NOMO-1 treated with dmso at 0.1 percent for 144 hours (cell line): Measurements from ENCODE around the gene EEPD1.
A peak's percentile ranks its signal among the peaks of the same experiment; 100 is the strongest.
"Not testable (repeated sequence)": the region's sequence is repeated elsewhere in the genome, so short reads cannot be mapped to it uniquely, and the experiment has no call there.

ENCODE experiments used
- DNase-seq: peaks from one replicate; lab custom pipeline; 2025; ENCODE audit not compliant: unreplicated experiment; lab: John Stamatoyannopoulos, UW

Gene EEPD1

DNA sequence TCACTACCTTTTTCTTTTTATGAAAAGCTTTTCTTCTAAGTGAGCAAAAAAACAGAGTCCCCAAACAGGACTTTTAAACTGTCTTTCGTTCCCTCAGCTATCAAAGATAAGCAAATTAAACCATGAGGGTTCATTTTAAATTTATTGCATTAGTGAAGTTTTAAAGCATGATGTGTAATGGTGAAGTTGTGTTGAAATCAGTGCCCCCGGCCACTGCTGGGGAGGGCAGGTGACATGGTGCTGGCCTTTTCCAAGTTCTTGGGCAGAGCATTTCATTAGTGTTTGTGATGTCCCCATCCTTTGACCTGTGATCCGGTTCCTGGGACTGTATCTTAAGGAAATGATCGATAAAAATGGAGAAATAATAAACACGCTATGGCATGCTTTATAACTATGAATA is 96.0 kb downstream of the EEPD1 start:
- DNase-seq, result no peak

DNA sequence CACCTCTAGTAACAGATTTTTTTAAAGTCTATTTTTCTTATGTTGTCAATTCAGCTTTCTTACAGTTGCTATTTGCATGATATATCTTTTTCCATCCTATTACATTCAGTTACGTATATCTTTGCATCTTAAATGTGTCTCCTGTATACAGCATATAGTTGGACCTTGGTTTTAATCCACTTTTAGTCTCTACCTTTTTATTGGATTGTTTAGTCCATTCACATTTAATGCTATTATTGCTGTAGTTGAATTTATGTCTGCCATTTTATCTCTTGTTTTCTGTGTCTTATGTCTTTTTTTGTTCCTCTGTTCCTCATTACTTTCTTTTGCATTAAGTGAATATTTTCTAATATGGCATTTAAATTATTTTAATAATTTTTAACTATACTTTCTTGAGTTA is 100.6 kb downstream of the EEPD1 start:
- DNase-seq, result no peak

DNA sequence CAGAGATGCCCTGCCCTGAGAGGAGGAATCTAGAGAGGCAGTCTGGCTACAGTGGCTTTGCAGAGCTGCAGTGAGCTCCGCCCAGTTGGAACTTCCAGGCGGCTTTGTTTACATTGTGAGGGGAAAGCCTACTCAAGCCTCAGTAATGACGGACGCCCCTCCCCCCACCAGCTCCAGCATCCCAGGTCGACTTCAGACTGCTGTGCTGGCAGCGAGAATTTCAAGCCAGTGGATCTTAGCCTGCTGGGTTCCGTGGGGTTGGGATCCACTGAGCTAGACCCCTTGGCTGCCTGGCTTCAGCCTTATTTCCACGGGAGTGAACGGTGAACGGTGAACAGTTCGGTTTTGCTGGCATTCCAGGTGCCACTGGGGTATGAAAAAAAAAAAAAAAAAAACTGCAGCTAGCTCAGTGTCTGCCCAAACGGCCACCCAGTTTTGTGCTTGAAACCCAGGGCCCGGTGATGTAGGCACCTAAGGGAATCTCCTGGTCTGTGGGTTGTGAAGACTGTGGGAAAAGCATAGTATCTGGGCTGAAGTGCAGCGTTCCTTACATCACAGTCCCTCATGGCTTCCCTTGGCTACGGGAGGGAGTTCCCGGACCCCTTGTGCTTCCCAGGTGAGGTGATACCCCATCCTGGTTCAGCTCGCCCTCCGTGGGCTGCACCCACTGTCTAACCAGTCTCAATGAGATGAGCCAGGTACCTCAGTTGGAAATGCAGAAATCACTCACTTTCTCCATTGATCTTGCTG is 105.6 kb downstream of the EEPD1 start:
- not testable (repeated sequence) for DNase-seq

DNA sequence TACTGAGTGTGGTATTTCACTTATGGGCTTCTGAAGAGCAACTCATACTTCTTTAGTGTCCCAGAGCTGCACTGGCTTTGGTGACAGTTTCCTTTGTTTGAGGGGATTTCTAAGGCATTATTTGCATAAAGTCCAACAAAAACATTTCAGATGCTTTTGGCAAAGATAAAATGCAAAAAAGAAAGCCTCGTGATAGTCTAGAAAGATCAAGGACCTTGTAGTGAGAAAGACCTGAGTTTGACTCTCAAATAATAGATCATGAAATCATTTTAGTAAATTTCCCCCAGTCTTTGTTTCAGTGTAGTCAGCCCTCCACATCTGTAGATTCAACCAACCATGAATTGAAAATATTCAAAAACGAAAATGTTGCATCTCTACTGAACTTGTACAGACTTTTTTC is 107.4 kb downstream of the EEPD1 start:
- no peak for DNase-seq

DNA sequence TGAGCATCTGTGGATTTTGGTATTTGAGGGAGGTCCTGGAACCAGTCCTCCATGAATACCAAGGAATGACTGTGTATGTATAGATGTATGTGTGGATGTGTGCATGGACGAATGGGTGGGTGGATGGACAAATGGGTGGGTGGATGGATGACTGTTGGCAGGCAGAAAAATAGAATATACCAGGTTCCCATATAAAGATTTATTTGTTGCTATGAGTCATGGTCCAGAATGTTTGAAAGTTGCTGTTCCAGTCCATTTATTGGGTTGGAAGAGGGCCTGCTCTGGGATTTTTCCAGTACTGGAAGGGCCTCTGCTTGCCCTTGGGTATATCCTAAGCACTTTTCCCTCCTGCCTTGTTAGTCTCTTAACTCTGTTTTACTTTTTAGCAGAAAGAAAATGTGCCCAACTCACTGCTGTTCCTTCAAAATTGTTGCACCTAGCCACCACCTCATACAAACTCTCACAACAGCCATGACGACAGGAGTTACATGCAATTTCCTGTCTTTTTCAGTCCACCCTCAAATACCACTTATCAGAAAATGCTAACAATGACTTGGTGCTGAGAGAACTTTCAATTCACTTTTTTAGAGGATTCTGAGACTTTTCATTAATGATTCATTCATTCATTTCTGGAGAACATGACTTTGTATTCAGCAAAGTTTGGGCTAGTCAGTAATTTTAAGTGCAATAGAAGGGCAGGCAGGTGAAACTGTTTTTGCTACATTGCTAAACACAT is 108.1 kb downstream of the EEPD1 start:
- DNase-seq, result no peak

DNA sequence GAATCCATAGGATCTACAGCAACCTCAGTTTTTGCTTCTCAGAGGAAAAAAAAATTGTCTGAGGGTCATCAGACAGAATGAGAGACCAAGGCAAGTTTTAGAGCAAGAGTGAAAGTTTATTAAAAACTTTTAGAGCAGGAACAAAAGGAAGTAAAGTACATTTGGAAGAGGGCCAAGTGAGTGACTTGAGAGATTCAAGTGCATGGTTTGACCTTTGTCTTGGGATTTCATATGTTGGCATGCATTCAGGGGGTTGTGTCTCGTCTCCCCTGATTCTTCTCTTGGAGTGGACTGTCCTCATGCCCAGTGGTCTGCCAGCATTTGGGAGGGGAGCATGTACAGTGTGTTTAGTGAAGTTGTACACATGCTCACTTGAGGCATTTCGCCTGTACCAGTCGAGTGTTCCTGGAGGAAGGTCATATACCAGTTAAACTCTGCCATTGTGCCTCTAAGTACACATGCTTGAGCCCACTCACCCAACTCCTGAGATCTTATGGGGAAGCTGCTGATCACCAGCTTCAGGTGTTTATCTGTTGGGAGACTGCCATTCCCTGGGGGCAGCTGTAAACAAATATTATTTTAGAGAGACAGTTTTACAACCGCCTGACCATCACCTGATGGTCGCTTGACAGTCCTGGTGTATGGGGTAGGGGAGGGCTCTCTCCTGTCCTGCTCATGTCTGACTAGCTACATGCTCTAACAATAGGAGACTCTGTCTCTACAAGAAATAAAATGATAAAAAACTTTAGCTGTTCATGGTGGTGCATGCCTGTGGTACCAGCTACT is 109.4 kb downstream of the EEPD1 start:
- no peak for DNase-seq

DNA sequence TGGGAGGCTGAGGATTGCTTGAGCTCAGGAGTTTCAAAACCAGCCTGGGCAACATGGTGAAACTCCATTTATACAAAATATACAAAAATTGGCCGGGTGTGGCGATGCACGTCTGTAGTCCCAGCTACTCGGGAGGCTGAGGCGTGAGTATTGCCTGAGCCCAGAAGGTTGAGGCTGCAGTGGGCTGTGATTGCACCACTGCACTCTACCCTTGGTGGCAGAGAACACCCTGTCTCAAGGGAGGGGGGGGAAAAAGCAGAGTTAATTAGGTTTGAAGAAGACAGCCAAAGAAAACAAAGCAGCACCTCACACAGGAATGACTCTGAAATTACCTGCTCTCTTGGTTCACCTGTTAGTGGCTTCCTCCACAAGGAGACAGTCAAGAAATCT is 110.0 kb downstream of the EEPD1 start:
- no peak for DNase-seq

DNA sequence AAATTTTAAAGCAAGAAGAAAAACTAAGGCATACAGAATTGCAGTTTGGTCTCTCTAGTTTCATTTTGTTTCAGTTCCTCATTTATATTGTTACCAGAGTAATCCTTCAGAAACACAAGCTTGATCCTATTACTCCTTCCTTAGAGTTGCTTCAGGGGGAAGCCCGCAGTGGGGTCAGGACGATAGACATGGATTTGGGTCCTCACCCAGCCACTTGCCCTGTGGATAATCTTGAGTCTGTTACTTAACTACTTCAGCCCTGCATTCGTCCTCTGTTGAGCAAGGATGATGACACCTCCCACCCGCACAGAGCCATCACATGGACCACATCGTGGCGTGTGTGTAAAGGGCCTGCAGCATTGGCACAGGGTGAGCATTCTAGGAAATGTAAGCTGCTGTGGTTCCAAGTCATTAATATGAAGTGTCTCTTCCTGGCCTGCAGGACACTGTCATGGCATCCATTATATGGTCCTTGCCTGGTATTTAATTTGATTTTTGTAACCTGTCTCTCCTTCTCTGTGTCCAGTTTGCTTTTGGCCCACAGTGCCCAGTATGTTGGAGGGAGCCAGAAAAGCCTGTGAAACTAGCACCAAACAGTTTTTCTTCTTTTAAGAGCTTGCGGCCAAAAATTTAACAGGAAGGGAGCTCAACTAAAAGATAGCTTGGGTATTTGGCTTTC is 111.2 kb downstream of the EEPD1 start:
- peak; percentile 51 for DNase-seq

DNA sequence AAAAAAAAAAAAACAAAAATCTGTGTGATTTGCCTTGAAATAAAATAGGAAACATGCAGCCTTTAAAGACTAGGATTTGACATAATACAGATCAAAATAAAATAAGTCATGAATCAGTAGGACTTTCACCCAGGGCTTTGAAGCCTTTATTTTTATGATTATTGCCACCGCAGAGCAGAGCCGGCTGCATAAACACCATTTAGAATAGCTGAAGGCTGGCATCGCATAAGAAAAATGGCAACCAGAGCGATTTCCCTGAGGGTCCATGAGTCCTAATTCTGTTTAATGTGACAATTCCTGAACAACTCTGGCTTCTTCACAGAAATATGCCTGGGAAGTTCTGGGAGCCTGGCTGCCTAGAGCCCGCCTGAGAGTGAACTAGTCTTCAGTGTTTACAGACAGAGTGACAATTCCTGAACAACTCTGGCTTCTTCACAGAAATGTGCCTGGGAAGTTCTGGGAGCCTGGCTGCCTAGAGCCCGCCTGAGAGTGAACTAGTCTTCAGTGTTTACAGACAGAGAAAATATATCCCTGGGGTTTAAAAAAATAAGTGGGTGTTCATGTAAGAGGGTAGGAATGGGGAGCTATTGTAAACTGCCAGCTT is 112.0 kb downstream of the EEPD1 start:
- no peak for DNase-seq

DNA sequence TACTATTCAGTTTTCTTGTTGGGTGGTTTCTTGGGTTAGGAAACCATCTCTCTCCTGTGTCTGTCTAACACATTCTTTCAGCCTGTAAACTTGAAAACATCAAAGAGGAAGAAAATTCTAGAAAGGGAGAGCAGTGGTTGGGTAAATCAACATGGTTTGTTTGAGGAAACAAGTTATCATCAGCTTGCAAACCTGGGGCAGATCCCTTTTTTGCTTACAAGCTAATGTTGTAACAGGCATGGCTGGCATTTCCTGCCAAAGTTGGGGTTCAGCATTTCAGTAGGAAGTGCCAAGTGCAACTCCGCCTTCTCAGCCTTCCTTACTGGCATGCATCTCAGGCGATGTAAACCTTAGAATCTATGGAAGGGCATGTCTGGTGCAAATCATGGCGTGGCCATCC is 112.6 kb downstream of the EEPD1 start:
- DNase-seq, result peak; percentile 41

DNA sequence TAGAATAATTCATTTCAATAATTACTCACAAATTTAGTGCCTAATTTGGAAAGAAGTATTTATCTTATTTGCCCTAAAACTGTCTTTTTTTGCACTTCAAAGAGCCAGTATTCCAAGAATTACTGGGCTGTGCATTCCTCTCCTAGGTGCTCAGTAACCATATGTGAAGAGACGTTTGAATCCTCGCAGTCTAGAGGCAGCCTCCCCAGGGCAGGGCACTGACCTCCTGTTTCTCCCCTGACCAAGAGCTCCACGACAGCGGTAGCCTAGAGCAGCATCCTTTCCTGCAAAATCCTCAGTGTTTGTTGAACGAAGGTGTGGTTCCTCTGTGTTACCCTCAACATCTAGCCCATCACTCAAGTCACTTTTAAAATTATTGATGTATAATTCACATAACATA is 113.1 kb downstream of the EEPD1 start:
- no peak for DNase-seq

DNA sequence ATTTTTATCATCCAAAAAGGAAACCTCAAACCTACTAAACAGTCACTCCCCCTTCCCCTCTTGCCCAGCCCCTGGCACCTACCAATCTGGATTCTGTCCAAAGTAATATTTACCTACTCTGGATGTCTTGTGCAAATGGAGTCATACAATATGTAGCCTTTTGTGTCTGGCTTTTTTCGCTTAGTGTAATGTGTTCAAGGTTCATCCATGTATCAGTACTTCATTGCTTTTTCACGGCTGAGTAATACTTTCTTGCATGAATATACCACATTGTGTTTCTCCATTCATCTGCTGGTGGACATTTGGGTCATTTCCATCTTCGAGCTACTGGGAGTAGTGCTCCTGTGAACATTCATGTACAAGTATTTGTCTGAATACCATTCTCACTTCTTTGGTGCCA is 113.6 kb downstream of the EEPD1 start:
- DNase-seq, result no peak

DNA sequence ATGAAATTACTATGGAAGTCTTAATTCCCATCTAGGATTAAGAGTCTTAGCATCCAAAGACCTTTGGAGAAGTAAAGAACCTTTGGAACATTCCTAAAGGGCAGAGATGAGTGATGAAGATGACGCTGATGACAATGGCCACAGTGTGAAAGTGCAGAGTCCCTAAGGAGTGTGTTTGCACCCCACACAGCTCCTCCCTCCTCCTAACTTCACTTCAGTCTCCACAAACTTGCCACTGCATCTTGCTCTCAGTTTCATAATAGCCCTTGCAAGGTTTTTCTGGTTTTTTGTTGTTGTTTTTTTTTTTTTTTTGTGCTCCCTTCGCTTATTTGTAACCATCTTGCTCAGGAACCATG is 119.1 kb downstream of the EEPD1 start:
- no peak for DNase-seq

DNA sequence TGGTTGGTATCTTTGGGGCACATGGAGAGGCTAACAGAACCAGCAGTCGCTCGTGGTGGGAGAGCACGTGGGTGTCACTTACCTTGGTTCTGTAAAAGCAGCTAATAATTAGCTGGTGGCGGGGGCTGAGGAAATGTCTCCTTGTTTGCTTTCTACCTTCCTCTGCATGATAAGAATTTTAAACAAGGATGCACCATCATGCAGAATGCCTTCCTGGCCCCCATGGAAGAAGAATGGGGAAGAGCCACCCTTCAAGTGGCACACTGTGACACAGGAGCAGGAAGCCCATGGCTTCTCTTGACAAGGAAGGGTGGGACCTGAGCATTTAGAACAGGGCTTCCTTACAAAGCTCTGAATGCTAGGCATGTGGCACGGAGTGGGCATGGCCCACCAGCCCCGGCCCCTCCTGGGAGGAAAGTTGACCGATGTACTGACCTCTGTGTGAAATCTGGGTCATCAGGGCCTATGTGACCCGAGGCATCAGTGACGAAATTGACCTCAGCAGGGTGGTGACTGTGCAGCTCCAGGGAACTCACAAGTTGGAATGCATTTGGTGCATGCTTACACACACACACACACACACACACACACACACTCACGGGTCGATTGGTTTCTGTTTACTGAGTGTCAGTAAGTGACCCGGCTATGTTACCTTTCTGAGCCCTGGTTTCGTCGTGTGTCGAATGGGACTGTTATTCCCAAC is 119.7 kb downstream of the EEPD1 start:
- DNase-seq, result no peak

DNA sequence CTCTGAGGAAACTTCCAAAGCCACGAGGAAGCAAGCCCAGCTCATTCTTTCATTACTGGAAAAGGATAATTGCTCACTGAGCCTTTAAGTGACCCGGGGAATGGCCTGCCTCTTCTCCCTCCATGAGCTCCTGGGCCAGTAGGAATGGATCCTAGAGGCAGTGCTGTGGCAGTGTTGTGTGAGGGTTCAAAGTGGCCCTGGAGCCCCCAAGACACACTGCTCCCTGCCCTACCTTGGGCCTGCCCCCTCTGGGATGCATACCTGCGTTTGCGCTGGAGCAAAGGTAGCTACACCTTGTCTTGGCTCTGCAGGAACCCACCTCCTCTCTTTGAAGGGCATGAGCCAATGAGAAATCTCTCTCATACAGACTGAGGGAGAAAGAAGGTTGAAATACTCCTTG is 120.8 kb downstream of the EEPD1 start:
- DNase-seq, result no peak

DNA sequence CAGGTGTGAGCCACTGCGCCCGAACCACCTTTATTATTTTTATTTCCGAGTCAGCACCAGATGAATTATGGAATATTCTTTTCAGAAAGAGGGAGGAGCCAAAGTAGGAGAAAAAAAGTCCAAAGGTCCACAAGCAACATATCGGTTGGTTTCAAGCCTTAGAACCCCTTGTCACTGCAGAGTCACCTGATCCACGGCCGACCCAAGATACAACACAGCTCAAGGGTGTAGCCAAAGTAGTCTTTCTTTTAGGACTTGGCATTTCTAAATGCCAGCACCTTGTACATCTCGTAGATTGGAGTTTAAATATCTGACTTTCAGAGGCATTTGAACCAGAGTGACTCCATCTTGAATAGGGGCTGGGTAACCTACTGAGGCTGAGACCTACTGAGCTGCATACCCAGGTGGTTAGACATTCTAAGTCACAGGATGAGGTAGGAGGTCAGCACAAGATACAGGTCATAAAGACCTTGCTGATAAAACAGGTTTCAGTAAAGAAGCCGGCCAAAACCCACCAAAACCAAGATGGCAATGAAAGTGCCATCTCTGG is 122.8 kb downstream of the EEPD1 start:
- DNase-seq, result no peak

DNA sequence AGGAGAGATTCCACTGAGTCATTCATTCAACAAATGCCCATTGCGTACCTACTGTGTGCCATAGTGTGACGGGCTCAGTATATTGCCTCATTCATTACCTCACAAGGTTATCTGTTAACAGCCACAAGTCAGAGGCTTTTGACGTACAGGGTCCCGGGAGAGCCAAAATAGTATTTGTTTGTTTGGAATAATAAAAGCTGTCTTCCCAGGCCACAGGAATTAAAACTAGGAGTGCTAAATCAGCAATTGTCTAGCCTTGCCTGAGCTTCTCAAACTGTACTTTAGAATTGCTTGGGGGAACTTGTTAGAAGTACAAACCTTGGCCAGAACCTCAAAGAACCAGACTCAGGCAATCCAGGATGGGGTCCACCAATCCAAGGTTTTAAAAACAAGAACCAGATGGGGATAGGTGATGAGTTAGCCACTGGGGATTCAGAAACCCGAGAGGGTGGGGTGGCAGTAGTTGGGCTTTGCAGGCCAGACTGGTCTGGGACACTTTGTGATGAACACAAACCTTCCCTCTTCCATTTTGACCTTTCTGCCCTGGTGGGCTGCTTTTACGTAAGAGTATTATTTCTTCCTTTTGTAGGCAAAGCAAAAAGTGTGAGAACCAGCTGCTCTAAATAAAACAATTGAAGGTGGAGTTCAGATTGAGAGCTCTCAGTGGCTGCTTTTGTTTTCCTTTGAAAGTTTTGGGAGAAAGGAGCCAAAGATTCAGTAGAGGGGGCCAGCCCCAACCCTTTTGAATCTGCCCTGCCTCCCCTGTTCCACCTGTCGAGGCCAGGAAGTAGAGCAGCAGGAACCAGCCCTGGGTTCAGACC is 123.6 kb downstream of the EEPD1 start:
- no peak for DNase-seq

DNA sequence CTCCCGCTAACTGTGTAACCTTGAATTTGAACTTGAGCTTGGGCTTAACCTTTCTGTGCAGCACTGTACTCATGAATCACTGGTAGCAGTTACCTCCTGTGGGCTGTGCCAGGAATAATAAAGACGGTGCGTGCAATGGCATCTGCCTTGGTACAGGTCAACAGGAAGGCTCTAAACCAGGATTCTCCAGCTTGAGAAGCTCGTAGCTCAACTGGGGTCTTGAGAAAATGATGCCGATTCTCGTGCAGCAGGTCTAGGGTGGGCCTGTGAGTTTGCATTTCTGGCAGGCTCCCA is 124.1 kb downstream of the EEPD1 start:
- no peak for DNase-seq

DNA sequence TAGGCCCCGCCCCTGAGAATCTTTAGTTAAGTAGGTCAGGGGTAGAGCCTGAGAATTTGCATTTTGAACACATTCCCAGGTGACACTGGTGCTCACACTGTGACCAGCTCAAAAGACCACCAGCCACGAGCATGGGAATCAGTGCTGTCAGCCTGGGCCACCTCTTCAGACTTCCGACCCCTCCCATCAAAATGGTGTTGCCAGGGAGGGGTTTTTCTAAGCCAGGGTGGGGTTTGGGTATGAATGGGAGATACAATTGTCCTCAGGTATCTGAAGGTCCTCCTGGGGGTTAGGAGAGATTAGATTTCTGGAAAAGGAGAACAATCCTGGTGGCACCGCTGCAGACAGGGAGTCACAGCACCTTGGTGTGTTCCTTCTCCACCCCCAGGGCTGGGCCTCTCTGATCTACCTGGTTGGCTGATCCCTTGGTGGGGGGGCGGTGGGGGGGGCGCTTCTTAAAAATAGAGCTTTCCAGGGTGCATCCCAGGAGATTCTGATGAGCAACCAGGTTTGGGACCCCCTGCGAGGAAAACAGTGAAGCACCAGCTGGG is 125.1 kb downstream of the EEPD1 start:
- no peak for DNase-seq
